Liver (tissue), 9 donors: ENCODE measurements around the gene MCM9. TPM values are rescaled to one million over a fixed set of nuclear protein-coding genes. Genes with fewer than 3 reads are reported as not detected.

Experiments
- DNase-seq: peaks from one replicate; pipeline ENCODE4 v3.0.0-alpha.2; 2017; ENCODE audit warnings: low spot score
- H3K27ac ChIP-seq, 2 donors: one replicate each; pipeline ENCODE4 v1.7.0; 2013; ENCODE audit warnings: inconsistent platforms in 2 of 2, low read length in 2 of 2, control low read depth in 1 of 2, low read depth in 1 of 2, mild to moderate bottlenecking in 1 of 2
- H3K27me3 ChIP-seq, 4 donors: one replicate each; pipeline versions ENCODE4 v1.6.1 to v1.7.0; 2013; ENCODE audit warnings: low read length in 3 of 4, inconsistent platforms in 1 of 4, mild to moderate bottlenecking in 1 of 4, moderate library complexity in 1 of 4; ENCODE audit not compliant: control insufficient read depth in 4 of 4, insufficient read depth in 4 of 4
- H3K36me3 ChIP-seq, 4 donors: one replicate each; pipeline versions ENCODE4 v1.6.1 to v1.7.0; 2013; ENCODE audit warnings: low read length in 3 of 4, mild to moderate bottlenecking in 3 of 4, low read depth in 1 of 4, moderate library complexity in 1 of 4; ENCODE audit not compliant: control insufficient read depth in 4 of 4, insufficient read depth in 3 of 4
- H3K4me1 ChIP-seq, 4 donors: one replicate each; pipeline versions ENCODE4 v1.6.1 to v1.7.0; 2013; ENCODE audit warnings: low read length in 3 of 4, mild to moderate bottlenecking in 3 of 4, moderate library complexity in 1 of 4; ENCODE audit not compliant: control insufficient read depth in 4 of 4, insufficient read depth in 4 of 4
- H3K4me3 ChIP-seq, 3 donors: one replicate each; pipeline versions ENCODE4 v1.6.1 to v1.7.0; 2013; ENCODE audit warnings: low read length in 3 of 3, control low read depth in 1 of 3, low read depth in 1 of 3, mild to moderate bottlenecking in 1 of 3
- H3K9ac ChIP-seq, 2 donors: one replicate each; pipeline ENCODE4 v1.7.0; 2013; ENCODE audit warnings: low read length in 2 of 2, mild to moderate bottlenecking in 2 of 2, moderate library complexity in 2 of 2, control low read depth in 1 of 2, low read depth in 1 of 2
- H3K9me3 ChIP-seq, 4 donors: one replicate each; pipeline versions ENCODE4 v1.6.1 to v1.7.0; 2013; ENCODE audit warnings: low read length in 3 of 4; ENCODE audit not compliant: control insufficient read depth in 4 of 4
- FOXA2 ChIP-seq: IDR thresholded peaks from 2 replicates; pipeline ENCODE4 v1.6.1; 2016; ENCODE audit warnings: antibody characterized with exemption
- HNF4A ChIP-seq, 2 donors: conservative IDR thresholded peaks; 2 replicates each; pipeline ENCODE4 v1.6.1; 2016; ENCODE audit warnings: antibody characterized with exemption in 2 of 2, mild to moderate bottlenecking in 2 of 2
- JUND ChIP-seq, 2 donors: IDR thresholded peaks; 2 replicates each; pipeline ENCODE4 v1.6.1; 2016; ENCODE audit warnings: antibody characterized with exemption in 2 of 2
- NR2F2 ChIP-seq: IDR thresholded peaks from 2 replicates; pipeline ENCODE4 v1.6.1; 2016; ENCODE audit warnings: antibody characterized with exemption
- RAD21 ChIP-seq, 2 donors: IDR thresholded peaks; 2 replicates each; pipeline ENCODE4 v1.6.1; 2016; ENCODE audit warnings: antibody characterized with exemption in 2 of 2, mild to moderate bottlenecking in 2 of 2
- REST ChIP-seq: IDR thresholded peaks from 2 replicates; pipeline ENCODE4 v1.6.1; 2016; ENCODE audit warnings: antibody characterized with exemption, mild to moderate bottlenecking
- YY1 ChIP-seq: IDR thresholded peaks from 2 replicates; pipeline ENCODE4 v1.6.1; 2016; ENCODE audit warnings: antibody characterized with exemption, mild to moderate bottlenecking
- ZBTB33 ChIP-seq: IDR thresholded peaks from 2 replicates; pipeline ENCODE4 v1.6.1; 2016; ENCODE audit warnings: antibody characterized with exemption
- WGBS: extraction: QIAGEN DNeasy Blood & Tissue Kit; methylation state at CpG from one replicate; pipeline ENCODE4 v1.1.7; 2013; 5-methylcytosine and 5-hydroxymethylcytosine counted together
- polyA plus RNA-seq, 2 donors: library from polyadenylated mRNA; stranded (reverse) in 1 of 2; unstranded in 1 of 2; fragments of 200-250 nt in 1 of 2; fragments of >200 nt in 1 of 2; fragmentation: Nextera tagmentation in 1 of 2; extraction: Ambion mirVana in 1 of 2; gene quantifications; one replicate each; pipeline versions ENCODE4 v1.2.1 to v1.2.3, GENCODE V29; 2013 to 2015
- total RNA-seq, 2 donors: library from RNA; depleted of rRNA; stranded (reverse); fragments of >200 nt; gene quantifications; one replicate each; pipeline ENCODE4 v1.2.3, GENCODE V29; 2014
- donor health status: healthy.
- donor health status: healthy.
- donor health status: healthy.
- donor health status: healthy.
- donor health status: healthy.

MCM9 gene
- total and polyA plus RNA-seq, 4 donors = 3.6 to 17.4 (median 8.7) TPM

- TF ChIP-seq ZBTB33 = no peak
- TF ChIP-seq NR2F2 = no peak
- TF ChIP-seq RAD21 (IDR thresholded peaks at IDR 0.05) = no peak
- TF ChIP-seq YY1 = no peak
Measured at GRCh38 chr6:118982575-118982911, 47.6 kb upstream of the MCM9 start (continued).

- DNase-seq = no peak
Measured at GRCh38 chr6:118981884-118982574, 47.1 kb upstream of the MCM9 start.

GRCh38 chr6:118980063-118980462, 45.1 kb upstream of the MCM9 start:
- no peak for DNase-seq
- Histone ChIP-seq H3K9ac (no peak overlapping the region), H3K9me3 (no peaks in the 10 kb centered on the region), H3K27ac (no peak overlapping the region), H3K36me3 (no peaks in the 10 kb centered on the region), H3K27me3 (no peaks in the 10 kb centered on the region), H3K4me3 (no peak overlapping the region), H3K4me1 (no peaks in the 10 kb centered on the region)
- TF ChIP-seq REST = no peak
- TF ChIP-seq HNF4A (conservative IDR thresholded peaks at IDR 0.05) = peak in 1 of 2 donors; percentile 6
- 49% methylated on average over 5 of the region's 5 CpGs for WGBS

More at GRCh38 chr6:118981884-118982574, 47.1 kb upstream of the MCM9 start:
- Histone ChIP-seq H3K27me3 (no peaks in the 10 kb centered on the region), H3K36me3 (no peaks in the 10 kb centered on the region), H3K27ac (no peak overlapping the region), H3K9me3 (no peaks in the 10 kb centered on the region), H3K4me1 (no peaks in the 10 kb centered on the region), H3K9ac (no peak overlapping the region), H3K4me3 (no peak overlapping the region)
- no peak for TF ChIP-seq FOXA2
- TF ChIP-seq YY1 = no peak
- TF ChIP-seq ZBTB33 = no peak
- TF ChIP-seq JUND (IDR thresholded peaks at IDR 0.05) = no peak
- 91% methylated on average over 6 of the region's 6 CpGs for WGBS
